ENCODE results near the gene ZBTB32. TPM values are rescaled to one million over a fixed set of nuclear protein-coding genes. Genes with fewer than 3 reads are reported as not detected.

ZBTB32 gene
- total RNA-seq, 2 experiments from 2014 or later: 2.2 to 3.3 TPM

- Mint-ChIP-seq H3K27ac (peak overlapping the region; percentile 88), H3K4me1 (ENCODE audit: low read depth) (peaks cover 41% of the 10 kb centered on the region), H3K36me3 (ENCODE audit: low read depth) (peaks cover 45% of the 10 kb centered on the region), H3K27me3 (peaks cover 15% of the 10 kb centered on the region), H3K4me3 (peak overlapping the region; percentile 99), H3K9me3 (no peaks in the 10 kb centered on the region)
- Histone ChIP-seq H3K9me3 (ENCODE audit: control insufficient read depth in 1 of 2, insufficient read depth in 1 of 2, low read length in 2 of 2) (no peaks in the 10 kb centered on the region), H3K4me3 (ENCODE audit: low read length) (peak overlapping the region; percentile 81), H3K36me3 (ENCODE audit: insufficient read depth, low read length) (peaks cover 40% of the 10 kb centered on the region), H3K27ac (ENCODE audit: low read depth in 1 of 2, low read length in 2 of 2) (no peak overlapping the region), H3K4me1 (ENCODE audit: insufficient read depth, low read length) (peaks cover 43% of the 10 kb centered on the region), H3K27me3 (ENCODE audit: control insufficient read depth in 1 of 2, insufficient read depth in 2 of 2, low read length in 2 of 2) (peaks cover 0 to 2% of the 10 kb centered on the region in 2 experiments)
- ChIA-PET CTCF (no interaction called here), POLR2A (interaction anchor here (0.9 to 1.3 kb wide), 5 partner anchors 9 to 55 kb away, joined by 3 to 12 read pairs (median 3); partner anchors contain the start of genes LIN37 and U2AF1L4)
- DNase-seq (peak in 1 of 14 experiments; percentile 51), ATAC-seq (ENCODE audit: poor library complexity) (no peak)
- TF ChIP-seq CTCF (IDR thresholded peaks at IDR 0.05): no peak
- intact Hi-C loops (cut with DNase I, micrococcal nuclease): loop anchor here (1.0 to 10.0 kb wide), 6 partner anchors 9 to 928 kb away; partner anchors contain the start of genes COX6B1 (in 1 of the 2), ETV2 (in 1 of the 2), KMT2B (in 1 of the 2) and LIN37 (in 1 of the 2)
These were observed 52.9 kb downstream of the ZBTB32 start for GRCh38 chr19:35757231-35757748.

GRCh38 chr19:35757749-35758608, 53.6 kb downstream of the ZBTB32 start, which contains the start of gene PROSER3:
TSS of gene PROSER3 (plus strand) at chr19:35758176. CDS start at chr19:35758216, 40 bp downstream.
- Histone ChIP-seq H3K9me3 (ENCODE audit: control insufficient read depth in 1 of 2, insufficient read depth in 1 of 2, low read length in 2 of 2) (no peaks in the 10 kb centered on the region), H3K36me3 (ENCODE audit: insufficient read depth, low read length) (peaks cover 35% of the 10 kb centered on the region), H3K27me3 (ENCODE audit: control insufficient read depth in 1 of 2, insufficient read depth in 2 of 2, low read length in 2 of 2) (peaks cover 0 to 2% of the 10 kb centered on the region in 2 experiments), H3K27ac (ENCODE audit: low read depth in 1 of 2, low read length in 2 of 2) (peak within 1 kb of the TSS; percentile 61 to 97), H3K4me1 (ENCODE audit: insufficient read depth, low read length) (peaks cover 43% of the 10 kb centered on the region), H3K4me3 (ENCODE audit: low read length) (peak within 1 kb of the TSS; percentile 81)
- peaks cover 41% of the 10 kb centered on the region for H3K4me1 Mint-ChIP-seq (ENCODE audit: low read depth)
- CTCF ChIA-PET: no interaction called here
- H3K4me3 Mint-ChIP-seq: peak within 1 kb of the TSS; percentile 99
- TF ChIP-seq CTCF (IDR thresholded peaks at IDR 0.05): no peak
- peaks cover 44% of the 10 kb centered on the region for H3K36me3 Mint-ChIP-seq (ENCODE audit: low read depth)
- POLR2A ChIA-PET: interaction anchor here (1.0 to 1.3 kb wide), 5 partner anchors 10 to 18 kb away, joined by 3 to 12 read pairs (median 3); partner anchors contain the start of genes LIN37 and U2AF1L4
- no peaks in the 10 kb centered on the region for H3K9me3 Mint-ChIP-seq
- DNase-seq (peak; percentile 95 to 100 (median 98)), ATAC-seq (ENCODE audit: poor library complexity) (peak; percentile 96)
- intact Hi-C loops (cut with DNase I, micrococcal nuclease): loop anchor here (1.0 to 10.0 kb wide), 8 partner anchors 10 to 927 kb away; partner anchors contain the start of genes ARHGAP33 (in 2 of the 2), LIN37 (in 2 of the 2), COX6B1 (in 1 of the 2) and ETV2 (in 1 of the 2)
- H3K27ac Mint-ChIP-seq: peak within 1 kb of the TSS; percentile 88
- H3K27me3 Mint-ChIP-seq: peaks cover 15% of the 10 kb centered on the region

GRCh38 chr19:35759697-35760096, 55.3 kb downstream of the ZBTB32 start:
- Mint-ChIP-seq H3K27me3 (peaks cover 14% of the 10 kb centered on the region), H3K36me3 (ENCODE audit: low read depth) (peaks cover 29% of the 10 kb centered on the region), H3K27ac (peak overlapping the region; percentile 51), H3K4me3 (peak overlapping the region; percentile 99), H3K4me1 (ENCODE audit: low read depth) (peaks cover 35% of the 10 kb centered on the region), H3K9me3 (no peaks in the 10 kb centered on the region)
- Histone ChIP-seq H3K27ac (ENCODE audit: low read depth in 1 of 2, low read length in 2 of 2) (no peak overlapping the region), H3K36me3 (ENCODE audit: insufficient read depth, low read length) (peaks cover 24% of the 10 kb centered on the region), H3K4me3 (ENCODE audit: low read length) (no peak overlapping the region), H3K9me3 (ENCODE audit: control insufficient read depth in 1 of 2, insufficient read depth in 1 of 2, low read length in 2 of 2) (no peaks in the 10 kb centered on the region), H3K27me3 (ENCODE audit: control insufficient read depth in 1 of 2, insufficient read depth in 2 of 2, low read length in 2 of 2) (peaks cover 0 to 2% of the 10 kb centered on the region in 2 experiments), H3K4me1 (ENCODE audit: insufficient read depth, low read length) (peaks cover 43% of the 10 kb centered on the region)
- no peak for TF ChIP-seq CTCF (IDR thresholded peaks at IDR 0.05)
- intact Hi-C loops (cut with DNase I, micrococcal nuclease): loop anchor here (2.0 to 10.0 kb wide), 6 partner anchors 15 to 925 kb away; partner anchors contain the start of genes ARHGAP33 (in 2 of the 2), COX6B1 (in 1 of the 2), ETV2 (in 1 of the 2) and KMT2B (in 1 of the 2)
- DNase-seq: peak in 1 of 14 experiments; percentile 21
- CTCF ChIA-PET: no interaction called here
- no peak for ATAC-seq (ENCODE audit: poor library complexity)
- POLR2A ChIA-PET: interaction anchor here (1.4 to 1.6 kb wide), 2 partner anchors 12 to 13 kb away, joined by 3 to 4 read pairs; partner anchors contain the start of gene LIN37

All from CD4-positive, alpha-beta T cell (primary cell).